Hematopoietic multipotent progenitor cell treated with erythropoietin and hydrocortisone succinate and interleukin-3 and kit ligand, for 15 days (in vitro differentiated cells): ENCODE measurements around the gene HOOK2.
A peak's percentile ranks its signal among the peaks of the same experiment; 100 is the strongest.

Experiments used
- DNase-seq: peaks from one replicate; pipeline ENCODE4 v3.0.0-alpha.2; 2015; ENCODE audit warnings: low spot score

HOOK2 gene

DNA sequence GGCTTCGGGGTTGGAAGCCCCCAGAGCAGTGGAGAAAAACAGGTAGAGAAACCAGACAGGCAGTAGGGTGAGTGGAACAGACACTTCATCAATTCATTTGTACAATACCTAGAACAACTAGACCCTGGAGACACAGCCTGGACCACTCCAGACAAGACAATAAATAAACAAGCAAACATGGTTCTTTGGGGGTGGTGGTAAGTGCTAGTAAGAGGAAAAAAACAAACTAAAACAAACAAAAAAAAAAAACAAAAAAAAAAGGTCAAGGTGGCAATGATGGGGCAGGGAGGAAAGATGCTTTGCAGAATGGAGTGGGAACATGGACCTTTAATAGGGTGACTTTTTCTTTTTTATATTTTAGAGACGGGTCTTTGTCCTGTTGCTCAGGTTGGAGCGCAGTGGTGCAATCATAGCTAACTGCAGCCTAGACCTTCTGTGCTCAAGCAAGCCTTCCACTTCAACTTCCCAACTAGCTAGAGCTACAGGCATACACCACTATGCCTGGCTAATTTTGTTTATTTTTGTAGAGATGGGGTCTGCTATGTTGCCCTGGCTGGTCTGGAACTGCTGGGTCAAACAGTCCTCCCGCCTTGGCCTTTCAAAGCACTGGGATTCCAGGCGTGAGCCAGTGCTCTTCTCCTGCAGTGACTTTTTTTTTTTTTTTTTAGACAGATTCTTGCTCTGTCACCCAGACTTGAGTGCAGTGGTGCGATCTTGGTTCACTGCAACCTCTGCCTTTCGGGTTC lies 19.0 kb upstream of the HOOK2 start:
- DNase-seq: peak; percentile 27

DNA sequence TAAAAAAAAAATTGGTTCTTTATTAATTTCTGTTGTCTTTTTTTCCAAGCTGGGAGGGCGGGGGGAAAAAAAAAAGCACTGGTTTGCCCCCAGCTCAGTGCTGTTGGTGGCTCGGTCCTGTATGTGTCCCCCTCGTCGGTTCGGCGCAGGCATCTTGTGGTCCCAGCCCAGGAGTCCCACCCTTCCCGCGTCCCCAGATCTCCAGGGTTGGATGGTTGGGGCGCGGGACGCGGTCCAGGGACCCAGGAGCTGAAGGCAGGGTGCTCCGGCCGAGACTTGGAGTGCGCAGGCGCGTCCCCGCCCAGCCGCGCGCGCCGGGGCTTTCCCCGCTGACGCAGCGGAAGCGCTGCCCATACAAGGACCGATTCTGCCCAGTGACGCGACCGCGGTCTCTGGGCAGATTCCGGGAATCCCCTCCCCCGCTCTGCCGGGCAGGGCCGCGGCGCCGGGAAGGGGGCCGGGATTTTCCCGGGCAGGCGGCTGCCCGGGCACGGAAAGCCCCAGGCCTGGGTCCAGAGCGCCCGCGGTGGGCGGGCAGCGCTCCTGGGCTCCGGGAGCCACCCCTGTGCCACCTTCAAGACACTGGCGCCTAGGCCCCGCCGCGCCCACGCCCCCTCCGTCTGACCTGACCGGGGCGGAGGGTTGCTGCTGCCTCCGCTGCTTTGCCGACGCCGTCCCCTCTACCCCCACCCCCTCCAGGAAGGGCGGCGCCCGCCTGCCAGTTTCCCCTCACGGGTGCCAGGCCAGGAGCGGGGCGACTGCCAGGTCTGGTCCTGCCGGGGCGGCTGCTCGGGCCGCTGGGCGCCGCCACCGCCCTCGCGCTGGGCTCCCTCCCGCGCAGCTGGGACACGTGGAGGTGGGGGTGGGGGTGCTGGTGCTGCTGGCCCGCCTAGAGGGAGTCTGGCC lies 18.2 kb upstream of the HOOK2 start:
- peak; percentile 95 for DNase-seq

DNA sequence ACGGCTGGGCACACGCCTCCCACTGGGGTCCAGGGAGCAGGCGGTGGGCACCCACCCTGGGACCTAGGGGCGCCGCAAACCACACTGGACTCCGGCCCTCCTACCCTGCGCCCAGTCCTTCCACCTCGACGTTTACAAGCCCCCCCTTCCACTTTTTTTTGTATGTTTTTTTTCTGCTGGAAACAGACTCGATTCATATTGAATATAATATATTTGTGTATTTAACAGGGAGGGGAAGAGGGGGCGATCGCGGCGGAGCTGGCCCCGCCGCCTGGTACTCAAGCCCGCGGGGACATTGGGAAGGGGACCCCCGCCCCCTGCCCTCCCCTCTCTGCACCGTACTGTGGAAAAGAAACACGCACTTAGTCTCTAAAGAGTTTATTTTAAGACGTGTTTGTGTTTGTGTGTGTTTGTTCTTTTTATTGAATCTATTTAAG lies 17.5 kb upstream of the HOOK2 start:
- no peak for DNase-seq

DNA sequence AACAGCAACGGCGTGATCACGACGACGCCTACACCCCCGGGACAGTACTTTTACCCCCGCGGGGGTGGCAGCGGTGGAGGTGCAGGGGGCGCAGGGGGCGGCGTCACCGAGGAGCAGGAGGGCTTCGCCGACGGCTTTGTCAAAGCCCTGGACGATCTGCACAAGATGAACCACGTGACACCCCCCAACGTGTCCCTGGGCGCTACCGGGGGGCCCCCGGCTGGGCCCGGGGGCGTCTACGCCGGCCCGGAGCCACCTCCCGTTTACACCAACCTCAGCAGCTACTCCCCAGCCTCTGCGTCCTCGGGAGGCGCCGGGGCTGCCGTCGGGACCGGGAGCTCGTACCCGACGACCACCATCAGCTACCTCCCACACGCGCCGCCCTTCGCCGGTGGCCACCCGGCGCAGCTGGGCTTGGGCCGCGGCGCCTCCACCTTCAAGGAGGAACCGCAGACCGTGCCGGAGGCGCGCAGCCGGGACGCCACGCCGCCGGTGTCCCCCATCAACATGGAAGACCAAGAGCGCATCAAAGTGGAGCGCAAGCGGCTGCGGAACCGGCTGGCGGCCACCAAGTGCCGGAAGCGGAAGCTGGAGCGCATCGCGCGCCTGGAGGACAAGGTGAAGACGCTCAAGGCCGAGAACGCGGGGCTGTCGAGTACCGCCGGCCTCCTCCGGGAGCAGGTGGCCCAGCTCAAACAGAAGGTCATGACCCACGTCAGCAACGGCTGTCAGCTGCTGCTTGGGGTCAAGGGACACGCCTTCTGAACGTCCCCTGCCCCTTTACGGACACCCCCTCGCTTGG lies 16.9 kb upstream of the HOOK2 start:
- DNase-seq: peak; percentile 69

DNA sequence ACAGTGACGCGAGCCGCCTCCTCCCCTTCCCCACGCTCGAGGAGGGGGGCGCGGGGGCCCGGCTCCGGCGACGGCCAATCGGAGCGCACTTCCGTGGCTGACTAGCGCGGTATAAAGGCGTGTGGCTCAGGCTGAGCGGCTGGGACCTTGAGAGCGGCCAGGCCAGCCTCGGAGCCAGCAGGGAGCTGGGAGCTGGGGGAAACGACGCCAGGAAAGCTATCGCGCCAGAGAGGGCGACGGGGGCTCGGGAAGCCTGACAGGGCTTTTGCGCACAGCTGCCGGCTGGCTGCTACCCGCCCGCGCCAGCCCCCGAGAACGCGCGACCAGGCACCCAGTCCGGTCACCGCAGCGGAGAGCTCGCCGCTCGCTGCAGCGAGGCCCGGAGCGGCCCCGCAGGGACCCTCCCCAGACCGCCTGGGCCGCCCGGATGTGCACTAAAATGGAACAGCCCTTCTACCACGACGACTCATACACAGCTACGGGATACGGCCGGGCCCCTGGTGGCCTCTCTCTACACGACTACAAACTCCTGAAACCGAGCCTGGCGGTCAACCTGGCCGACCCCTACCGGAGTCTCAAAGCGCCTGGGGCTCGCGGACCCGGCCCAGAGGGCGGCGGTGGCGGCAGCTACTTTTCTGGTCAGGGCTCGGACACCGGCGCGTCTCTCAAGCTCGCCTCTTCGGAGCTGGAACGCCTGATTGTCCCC lies 16.1 kb upstream of the HOOK2 start, which contains the start of gene JUNB:
TSS of gene JUNB (plus strand) at position 142 of the 706 bp plus-strand sequence. CDS start at position 428, 286 bp downstream.
- peak; percentile 95 for DNase-seq

DNA sequence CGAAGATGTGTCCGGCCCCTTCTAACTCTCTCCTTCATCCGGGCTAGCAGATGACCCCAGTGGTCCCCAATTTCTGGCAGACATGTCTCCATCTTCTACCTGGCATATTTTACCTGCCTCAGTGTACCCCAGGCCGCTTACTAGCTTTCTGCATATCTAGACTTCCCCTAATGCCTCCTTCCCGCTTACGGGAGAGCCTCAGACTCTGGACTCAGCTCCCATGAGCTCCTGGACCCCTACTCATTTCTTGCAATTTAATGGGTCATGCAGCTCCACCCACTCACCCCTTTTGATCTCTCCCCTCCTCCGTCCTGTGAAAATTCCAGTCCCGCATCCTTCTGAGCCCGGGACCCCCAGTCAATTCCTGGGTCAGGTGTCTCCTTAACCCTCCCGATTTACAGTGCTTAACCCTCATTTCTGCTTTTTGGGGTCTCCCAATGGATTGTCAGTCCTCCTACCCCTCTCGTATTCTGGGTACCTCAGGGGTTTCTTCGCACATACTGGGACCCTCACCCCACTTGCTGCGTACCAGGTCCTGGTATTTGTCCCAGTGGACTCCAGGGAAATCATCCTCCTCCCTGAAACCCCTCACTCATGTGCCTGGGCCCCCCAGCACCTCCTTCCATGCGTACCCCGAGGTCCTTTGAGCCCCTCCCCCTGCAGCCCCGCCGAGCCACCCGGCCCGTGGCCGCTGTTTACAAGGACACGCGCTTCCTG lies 15.4 kb upstream of the HOOK2 start:
- DNase-seq: peak; percentile 37

DNA sequence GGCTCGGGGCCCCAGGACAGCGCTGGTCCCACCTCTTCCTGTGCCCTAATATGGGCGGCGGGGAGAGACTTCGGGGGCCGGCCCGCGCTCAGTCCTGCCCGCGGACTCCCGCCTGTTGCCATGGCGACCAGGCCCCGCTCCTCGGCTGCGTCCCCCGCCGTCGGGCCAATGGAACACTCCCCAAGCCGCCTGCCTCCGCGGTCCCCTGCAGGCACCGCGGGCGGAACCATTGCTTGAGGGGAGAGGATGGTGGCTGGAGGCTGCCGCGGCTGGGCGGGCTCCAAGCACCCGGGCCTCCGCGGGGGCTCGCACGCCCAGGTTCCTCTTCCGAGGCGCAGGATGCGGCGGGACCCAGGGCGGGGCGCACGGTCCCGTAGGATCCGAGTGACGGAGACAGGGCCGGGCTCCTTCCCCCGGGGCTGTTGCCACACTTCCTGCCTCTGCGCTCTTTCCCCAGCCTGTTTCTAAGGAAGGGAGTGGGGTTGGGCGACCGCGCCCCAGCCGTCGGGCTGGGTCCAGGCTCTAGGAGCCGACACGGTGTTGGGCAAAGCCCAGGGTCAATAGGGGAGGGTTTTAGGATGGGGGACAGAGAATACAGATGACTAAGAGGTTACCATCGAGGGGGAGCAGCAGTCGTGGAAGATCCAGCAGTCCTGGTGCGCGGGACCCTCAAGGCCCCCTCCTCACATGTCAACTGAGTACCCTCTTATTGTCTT lies 14.7 kb upstream of the HOOK2 start:
- peak; percentile 96 for DNase-seq

DNA sequence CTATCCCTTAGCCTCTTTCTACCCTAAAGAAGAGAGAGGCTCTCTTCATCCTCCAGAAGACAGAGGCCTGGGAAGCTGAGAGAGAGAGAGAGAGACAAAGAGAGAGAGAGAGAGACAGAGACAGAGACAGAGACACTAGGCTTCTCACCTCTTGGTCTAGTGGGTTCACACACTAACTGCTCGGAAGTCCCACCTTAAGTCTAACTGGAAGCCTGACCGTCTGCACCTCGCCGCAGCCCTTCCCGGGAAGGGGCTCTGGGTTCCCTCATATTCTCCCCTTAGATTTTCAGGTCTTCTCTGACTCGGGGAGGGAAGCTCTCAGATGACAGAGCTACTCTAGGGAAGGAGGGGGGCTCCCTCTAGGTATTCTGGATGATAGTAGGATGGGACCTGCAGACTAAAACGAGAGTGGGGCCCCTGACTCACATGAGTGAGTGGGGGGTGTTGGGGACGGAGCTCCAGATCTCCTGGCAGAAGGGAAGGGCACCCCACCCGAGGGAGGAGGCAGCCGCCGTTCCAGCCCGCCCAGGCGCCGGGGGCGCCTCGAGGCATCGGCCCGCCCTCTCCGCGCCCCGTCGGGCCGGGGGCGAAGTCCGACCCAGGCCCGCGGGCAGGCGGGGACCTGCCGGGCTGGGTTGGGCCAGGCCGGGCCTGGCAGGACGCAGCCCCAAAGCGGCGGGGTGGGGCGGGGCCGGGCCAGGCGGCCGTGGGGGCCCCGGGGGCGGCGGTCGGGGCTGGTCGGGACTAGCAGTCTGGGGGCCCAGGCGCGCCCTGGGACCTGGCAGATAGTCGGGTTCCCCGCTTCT lies 13.9 kb upstream of the HOOK2 start:
- DNase-seq: peak; percentile 58

DNA sequence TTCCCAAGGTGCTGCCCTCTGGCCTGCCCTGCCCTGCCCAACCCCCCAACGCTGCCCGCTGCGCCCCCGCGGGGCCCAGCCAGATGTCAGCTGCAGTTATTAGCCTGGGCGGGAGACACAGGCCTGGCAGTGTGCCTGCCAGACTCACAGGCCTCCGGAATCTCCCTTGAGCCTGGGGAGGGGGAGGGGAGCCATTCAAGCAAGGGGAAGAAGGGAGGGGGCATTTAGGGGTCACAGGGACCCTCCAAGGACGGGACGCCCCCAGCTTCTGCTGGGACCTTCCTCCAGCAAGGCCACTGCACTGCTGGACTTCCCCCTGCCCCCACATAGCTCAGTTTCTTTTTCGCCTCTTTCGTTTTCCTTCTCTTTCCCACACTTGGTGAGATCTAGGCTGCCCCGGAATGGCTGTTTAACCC lies 13.3 kb upstream of the HOOK2 start:
- peak; percentile 88 for DNase-seq

DNA sequence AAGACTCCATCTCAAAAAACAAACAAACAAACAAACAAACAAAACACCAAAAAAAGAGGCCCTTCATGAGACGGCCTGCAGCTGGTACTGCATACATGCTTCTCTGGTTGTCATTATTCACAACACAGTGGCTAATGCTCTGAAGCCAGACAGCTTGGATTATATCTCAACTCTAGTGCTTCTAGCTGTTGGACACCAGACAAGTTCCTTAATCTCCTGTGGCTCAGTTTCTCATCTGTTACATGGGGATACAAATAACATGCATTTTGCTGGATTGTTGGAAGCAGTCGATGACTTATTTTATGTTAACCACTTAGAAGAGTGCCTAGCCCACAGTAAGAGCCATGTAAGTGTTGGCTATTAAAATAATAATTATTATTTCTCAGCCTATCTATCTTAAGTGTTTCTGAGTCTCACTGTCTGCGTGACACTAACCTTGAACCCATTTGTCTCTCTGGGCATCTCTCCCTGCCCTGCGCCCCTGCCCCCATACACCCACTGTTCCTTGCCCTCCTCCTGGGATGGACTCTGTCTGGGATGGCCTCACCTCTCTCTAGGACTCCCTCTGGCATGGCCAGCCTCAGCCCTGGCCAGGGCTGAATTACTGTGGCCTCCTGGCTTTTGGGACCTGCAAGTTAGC lies 12.8 kb upstream of the HOOK2 start:
- DNase-seq: peak; percentile 60

DNA sequence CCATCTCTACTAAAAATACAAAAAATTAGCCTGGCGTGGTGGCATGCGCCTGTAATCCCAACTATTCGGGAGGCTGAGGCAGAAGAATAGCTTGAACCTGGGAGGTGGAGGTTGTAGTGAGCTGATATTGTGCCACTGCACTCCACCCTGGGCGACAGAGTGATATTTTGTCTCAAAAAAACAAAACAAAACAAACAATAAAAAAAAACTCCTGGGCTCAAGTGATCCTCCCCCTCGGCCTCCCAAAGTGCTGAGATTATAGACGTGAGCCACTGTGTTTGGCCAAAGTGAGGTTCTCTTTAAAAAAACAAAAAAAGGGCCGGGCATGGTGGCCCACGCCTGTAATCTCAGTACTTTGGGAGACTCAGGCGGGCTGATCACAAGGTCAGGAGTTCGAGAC lies 12.1 kb upstream of the HOOK2 start:
- DNase-seq: no peak

DNA sequence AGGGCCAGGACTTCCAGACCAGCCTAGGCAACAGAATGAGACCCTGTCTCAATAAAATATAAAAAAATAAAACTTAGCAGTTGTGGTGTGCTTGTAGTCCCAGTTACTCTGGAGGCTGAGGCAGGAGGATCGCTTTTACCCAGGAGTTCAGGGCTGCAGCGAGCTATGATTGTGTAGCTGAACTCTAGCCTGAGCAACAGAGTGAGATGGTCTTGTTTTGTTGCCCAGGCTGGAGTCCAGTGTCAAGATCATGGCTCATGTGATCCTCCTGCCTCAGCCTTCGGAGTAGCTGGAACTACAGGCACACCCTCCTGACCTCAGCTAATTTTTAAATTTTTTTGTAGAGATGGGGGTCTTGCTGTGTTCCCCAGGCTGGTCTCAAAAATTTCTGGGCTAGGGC lies 11.6 kb upstream of the HOOK2 start:
- no peak for DNase-seq

DNA sequence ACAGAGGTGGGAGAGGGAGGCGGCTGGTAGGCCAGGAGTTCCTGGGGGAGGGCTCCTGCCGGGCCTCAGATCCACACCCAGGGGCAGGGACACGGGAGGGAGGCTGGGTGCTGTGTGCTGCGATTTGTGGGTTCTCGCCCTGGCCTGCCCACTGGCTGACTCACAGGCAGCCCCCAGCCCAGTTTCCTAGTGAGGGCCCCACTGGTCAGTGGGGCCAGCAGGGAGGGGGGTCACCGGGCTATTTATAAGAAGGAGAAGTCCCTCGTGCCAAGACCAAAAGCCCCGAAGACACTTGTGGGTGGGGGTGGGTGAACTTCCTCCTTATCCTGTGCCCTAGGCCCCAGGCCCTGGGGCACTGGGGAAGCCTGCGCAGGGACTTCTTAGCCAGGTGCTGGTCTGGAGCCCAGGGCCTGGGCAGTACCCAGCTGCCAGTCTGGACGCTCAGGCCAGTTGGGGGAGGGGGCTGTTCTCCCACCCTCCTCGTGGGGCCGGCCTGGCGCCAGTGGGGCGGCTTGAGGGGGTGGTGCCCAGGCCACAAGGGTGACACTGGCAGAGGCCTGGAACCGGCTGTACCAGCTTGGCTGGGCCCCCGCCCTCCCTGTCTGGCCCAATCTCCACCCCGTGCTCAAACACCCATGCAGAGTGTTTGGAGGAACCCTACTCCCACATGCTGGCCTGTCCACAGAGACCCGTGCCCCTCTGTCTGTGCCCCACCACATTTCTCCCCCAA lies 11.0 kb upstream of the HOOK2 start:
- DNase-seq: peak; percentile 63

DNA sequence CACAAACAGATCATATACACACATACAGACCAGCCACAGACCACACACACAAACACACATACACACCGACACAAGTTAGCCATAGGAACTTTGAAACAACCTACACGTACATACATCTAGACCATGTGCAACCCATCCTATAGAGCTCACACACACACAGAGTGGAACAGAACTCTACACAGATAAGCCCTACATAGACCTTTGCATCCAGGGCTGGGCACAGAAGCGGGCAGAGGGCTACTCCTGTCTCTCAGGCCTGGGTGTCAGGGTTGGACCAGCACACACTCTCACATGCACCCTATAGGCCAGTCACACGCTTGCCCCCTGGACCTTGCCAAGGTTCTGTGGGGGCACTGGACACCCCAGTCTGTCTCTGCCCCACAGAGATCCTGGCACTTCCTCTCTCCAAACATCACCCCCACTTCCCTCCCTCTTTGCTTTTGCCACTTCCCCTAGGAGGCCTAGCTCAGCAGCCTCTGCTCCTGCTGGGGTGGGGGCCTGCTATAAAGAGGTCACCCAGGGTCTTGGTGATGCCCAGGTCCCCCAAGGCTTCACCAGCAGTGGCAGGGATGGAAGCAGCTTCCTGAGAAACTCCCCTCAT lies 10.2 kb upstream of the HOOK2 start:
- DNase-seq: peak; percentile 64

DNA sequence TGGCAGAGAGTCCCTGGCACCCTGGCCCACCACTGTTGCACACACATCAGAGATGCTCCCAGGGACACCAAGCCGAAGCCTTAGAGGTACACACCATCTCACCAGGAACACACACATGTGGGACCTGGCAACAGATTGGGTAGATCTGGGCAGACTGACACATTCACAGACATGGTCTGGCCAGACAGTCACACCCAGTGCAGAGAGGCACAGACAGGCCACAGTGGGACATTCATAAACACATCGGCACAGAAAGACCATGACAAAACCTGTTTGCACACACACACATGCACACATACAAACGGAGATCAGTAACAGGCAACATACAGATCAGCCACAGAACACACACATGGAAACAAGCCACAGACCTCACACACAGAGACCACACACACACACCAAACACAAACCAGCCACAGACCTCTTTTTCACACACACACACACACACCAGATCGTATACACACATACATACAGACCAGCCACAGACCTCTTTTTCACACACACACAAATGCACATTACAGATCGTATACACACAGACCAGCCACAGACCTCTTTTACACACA lies 9.6 kb upstream of the HOOK2 start:
- DNase-seq: no peak

DNA sequence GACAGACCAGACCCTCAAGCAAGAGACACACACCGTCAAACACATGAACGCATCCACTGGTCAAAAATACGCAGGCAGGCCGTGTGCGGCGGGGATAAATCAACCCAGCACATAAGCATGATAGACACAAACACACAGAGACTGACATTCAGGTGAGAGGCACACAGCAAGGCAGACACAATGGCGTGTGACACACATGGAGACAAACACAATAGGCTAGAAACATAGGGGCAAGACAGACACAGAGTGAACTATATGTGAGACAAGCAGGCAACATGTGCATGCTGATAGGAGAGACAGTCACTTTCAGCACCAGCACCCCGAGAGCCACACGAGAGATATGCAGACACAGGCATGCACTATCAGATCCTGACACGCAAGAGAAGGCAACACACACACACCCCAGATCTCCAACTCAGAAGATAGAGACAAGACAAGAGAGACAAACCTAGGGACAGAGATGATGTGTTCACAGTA lies 9.1 kb upstream of the HOOK2 start:
- DNase-seq: peak; percentile 86

DNA sequence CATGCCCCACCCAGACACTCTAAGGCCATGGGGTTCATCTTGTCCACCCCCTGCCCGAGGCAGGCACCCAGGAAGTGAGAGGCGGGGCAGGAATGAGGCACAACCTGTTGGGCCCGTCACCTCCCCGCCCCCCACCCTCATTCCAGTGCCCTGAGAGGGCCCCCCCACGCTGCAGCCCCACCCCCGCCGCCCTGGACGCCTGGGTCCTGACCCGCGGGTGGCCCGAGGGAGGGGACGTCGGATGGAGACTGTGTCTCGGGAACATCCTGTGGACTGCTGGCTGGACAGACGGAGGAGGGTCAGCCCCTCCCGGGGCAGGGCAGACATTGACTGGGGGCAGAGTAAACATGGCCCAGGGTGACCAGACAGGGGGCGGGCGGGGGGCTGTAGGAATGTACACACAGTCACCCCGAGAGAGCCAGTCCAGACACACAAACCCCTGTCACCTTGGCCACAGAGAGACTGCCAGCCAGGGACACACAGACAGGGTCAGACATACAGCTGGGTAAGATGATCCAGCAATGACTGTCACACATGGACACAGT lies 8.6 kb upstream of the HOOK2 start:
- no peak for DNase-seq
